Mammary epithelial cell (primary cell): ENCODE results near the gene XKR8.

ENCODE experiments used
- EZH2 ChIP-seq: IDR thresholded peaks from 2 replicates; pipeline ENCODE4 v1.6.1; 2012; ENCODE audit warnings: low read length, inconsistent platforms, borderline replicate concordance
- TF ChIP-seq, protein P1 (sequence below), 2 donors: IDR thresholded peaks in 1 of 2; conservative IDR thresholded peaks in 1 of 2; 2 replicates each; pipeline ENCODE4 v1.5.1; 2011 to 2012; ENCODE audit warnings: inconsistent platforms in 2 of 2, low read length in 2 of 2, mild to moderate bottlenecking in 2 of 2, control low read depth in 1 of 2, low read depth in 1 of 2; ENCODE audit not compliant: insufficient read depth in 1 of 2; ENCODE audit errors: extremely low read depth in 1 of 2

GRCh38 chr1:27956761-27957160 lies 3.0 kb upstream of the XKR8 start:
- TF ChIP-seq, protein P1, sequence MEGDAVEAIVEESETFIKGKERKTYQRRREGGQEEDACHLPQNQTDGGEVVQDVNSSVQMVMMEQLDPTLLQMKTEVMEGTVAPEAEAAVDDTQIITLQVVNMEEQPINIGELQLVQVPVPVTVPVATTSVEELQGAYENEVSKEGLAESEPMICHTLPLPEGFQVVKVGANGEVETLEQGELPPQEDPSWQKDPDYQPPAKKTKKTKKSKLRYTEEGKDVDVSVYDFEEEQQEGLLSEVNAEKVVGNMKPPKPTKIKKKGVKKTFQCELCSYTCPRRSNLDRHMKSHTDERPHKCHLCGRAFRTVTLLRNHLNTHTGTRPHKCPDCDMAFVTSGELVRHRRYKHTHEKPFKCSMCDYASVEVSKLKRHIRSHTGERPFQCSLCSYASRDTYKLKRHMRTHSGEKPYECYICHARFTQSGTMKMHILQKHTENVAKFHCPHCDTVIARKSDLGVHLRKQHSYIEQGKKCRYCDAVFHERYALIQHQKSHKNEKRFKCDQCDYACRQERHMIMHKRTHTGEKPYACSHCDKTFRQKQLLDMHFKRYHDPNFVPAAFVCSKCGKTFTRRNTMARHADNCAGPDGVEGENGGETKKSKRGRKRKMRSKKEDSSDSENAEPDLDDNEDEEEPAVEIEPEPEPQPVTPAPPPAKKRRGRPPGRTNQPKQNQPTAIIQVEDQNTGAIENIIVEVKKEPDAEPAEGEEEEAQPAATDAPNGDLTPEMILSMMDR (conservative IDR thresholded peaks at IDR 0.05 in 1 of 2, IDR thresholded peaks at IDR 0.05 in 1 of 2; ENCODE audit: extremely low read depth in 1 of 2, insufficient read depth in 1 of 2, low read depth in 1 of 2, low read length in 2 of 2): no peak
- no peak for TF ChIP-seq EZH2
